K562 (cell line): Measurements from ENCODE around the gene RIMOC1. TPM values are rescaled to one million over a fixed set of nuclear protein-coding genes. Genes with fewer than 3 reads are reported as not detected.

Experiments
- ATAC-seq: fragments of 200-7000 bp; cut with Tn5 transposase; 3 replicates; pipeline ENCODE4 v1.9.1; 2020; ENCODE audit warnings: moderate library complexity
- BruUV-seq: library from RNA; stranded (reverse); fragments of 400-500 nt; replicated peaks from 2 replicates; lab custom pipeline; 2021; lab: Mats Ljungman, UMichigan
- CTCF ChIA-PET: fragments of 300-600 bp; formaldehyde crosslinking; extraction: SDS; loops from one replicate; lab custom pipeline; 2021; ENCODE audit warnings: low intra/inter-chr PET ratio; lab: Yijun Ruan, JAX
- POLR2A ChIA-PET: fragments of 300-600, 350-650 bp; sonication (Branson Sonifier 250); formaldehyde crosslinking; extraction: SDS; loops from one replicate; lab custom pipeline; 2021; ENCODE audit warnings: antibody characterized with exemption, inconsistent platforms; lab: Yijun Ruan, JAX
- DNase-seq, 4 experiments: peaks; one replicate each; pipeline versions ENCODE4 v3.0.0 to v3.0.0-alpha.2; 2011 to 2018; ENCODE audit warnings: low spot score in 3 of 4, mixed read lengths in 3 of 4; ENCODE audit errors: extremely low read depth in 1 of 4
- FAIRE-seq: peaks from 2 replicates; lab custom pipeline; 2011; peaks lifted over from hg19 to GRCh38; lab: Jason Lieb, UNC
- H2AFZ ChIP-seq: 2 replicates; pipeline ENCODE4 v1.6.0; 2011; ENCODE audit warnings: low read depth, low read length, control low read depth, inconsistent platforms
- H3K27ac ChIP-seq: fragments of 200-600 bp; 3 replicates; pipeline ENCODE4 v1.8.0; 2011; ENCODE audit warnings: low read depth, mild to moderate bottlenecking, control low read depth, inconsistent platforms, low read length, moderate library complexity, mixed read lengths; ENCODE audit errors: extremely low read depth
- H3K27me3 ChIP-seq, 2 experiments: fragments of 300-600 bp in 1 of 2; 2 replicates in 1 of 2; 3 replicates in 1 of 2; pipeline versions ENCODE4 v1.6.0 to v1.8.0; 2011; ENCODE audit warnings: inconsistent platforms in 2 of 2, low read length in 2 of 2, mild to moderate bottlenecking in 1 of 2, mixed read lengths in 1 of 2, moderate library complexity in 1 of 2; ENCODE audit not compliant: control insufficient read depth in 2 of 2, insufficient read depth in 2 of 2
- H3K36me3 ChIP-seq: fragments of 300-600 bp; 3 replicates; pipeline ENCODE4 v1.8.0; 2011; ENCODE audit warnings: mild to moderate bottlenecking, low read length, inconsistent platforms; ENCODE audit not compliant: control insufficient read depth, insufficient read depth
- H3K4me1 ChIP-seq, 2 experiments: fragments of 200-600 bp in 1 of 2; replicated peaks in 1 of 2; 2 replicates in 1 of 2; 3 replicates in 1 of 2; pipeline versions ENCODE4 v1.5.1 to v1.8.0; 2011; ENCODE audit warnings: inconsistent platforms in 2 of 2, low read length in 2 of 2, mild to moderate bottlenecking in 1 of 2, mixed read lengths in 1 of 2, moderate library complexity in 1 of 2; ENCODE audit not compliant: control insufficient read depth in 2 of 2, insufficient read depth in 2 of 2
- H3K4me2 ChIP-seq: 2 replicates; pipeline ENCODE4 v1.6.1; 2011; ENCODE audit warnings: low read length, control low read depth, inconsistent platforms, mixed read lengths; ENCODE audit not compliant: insufficient read depth
- H3K4me3 ChIP-seq: fragments of 200-600 bp; sonication (generic), shearing (Covaris generic); 2 replicates; pipeline ENCODE4 v1.5.1; 2016; ENCODE audit warnings: control low read depth, inconsistent platforms
- H3K79me2 ChIP-seq: fragments of 200-600 bp; 3 replicates; pipeline ENCODE4 v1.8.0; 2011; ENCODE audit warnings: low read length, inconsistent platforms; ENCODE audit not compliant: control insufficient read depth, insufficient read depth
- H3K9ac ChIP-seq, 2 experiments: 2 replicates each; pipeline versions ENCODE4 v1.6.0 to v1.6.1; 2011; ENCODE audit warnings: low read depth in 2 of 2, low read length in 2 of 2, control low read depth in 1 of 2, inconsistent platforms in 1 of 2, mild to moderate bottlenecking in 1 of 2, mixed read lengths in 1 of 2; ENCODE audit not compliant: insufficient read depth in 1 of 2
- H3K9me1 ChIP-seq: one replicate; pipeline ENCODE4 v1.6.0; 2011; ENCODE audit warnings: inconsistent platforms, mild to moderate bottlenecking, low read length, moderate library complexity; ENCODE audit not compliant: control insufficient read depth, insufficient read depth
- H3K9me3 ChIP-seq: replicated peaks from 2 replicates; pipeline ENCODE4 v1.5.1; 2011; ENCODE audit warnings: low read depth, low read length, inconsistent platforms; ENCODE audit not compliant: control insufficient read depth, insufficient read depth
- H4K20me1 ChIP-seq: replicated peaks from 2 replicates; pipeline ENCODE4 v1.6.1; 2011; ENCODE audit warnings: low read length, inconsistent platforms, mixed read lengths; ENCODE audit not compliant: control insufficient read depth, insufficient read depth
- ATF4 ChIP-seq: fragments of 450-650 bp; formaldehyde crosslinking; IDR thresholded peaks from 2 replicates; pipeline ENCODE4 v1.4.0; 2022; ENCODE audit warnings: mild to moderate bottlenecking, moderate library complexity
- FOXJ2 ChIP-seq: fragments of 200-800 bp; sonication (Bioruptor generic); IDR thresholded peaks from 2 replicates; pipeline ENCODE4 v1.6.1; 2016; ENCODE audit warnings: missing genetic modification characterization, missing compliant biosample characterization
- HDAC8 ChIP-seq: fragments of 450-650 bp; IDR thresholded peaks from 2 replicates; pipeline ENCODE4 v1.6.1; 2016; ENCODE audit warnings: mild to moderate bottlenecking, missing genetic modification characterization, moderate library complexity, missing compliant biosample characterization
- HNRNPL ChIP-seq: fragments of 200-400 bp; formaldehyde crosslinking; IDR thresholded peaks from 2 replicates; pipeline ENCODE4 v1.6.1; 2017; ENCODE audit warnings: low read depth, mild to moderate bottlenecking, low read length
- KDM5B ChIP-seq: fragments of 200-600 bp; sonication (generic); IDR thresholded peaks from 2 replicates; pipeline ENCODE4 v1.6.1; 2012; ENCODE audit warnings: low read depth, mild to moderate bottlenecking, moderate library complexity, low read length, control low read depth, inconsistent platforms; ENCODE audit not compliant: insufficient replicate concordance
- MLX ChIP-seq, 2 experiments: fragments of 450-650 bp in 1 of 2; sonication (generic) in 1 of 2; formaldehyde crosslinking; conservative IDR thresholded peaks; 2 replicates each; pipeline versions ENCODE4 v1.4.0 to v1.8.1; 2020 to 2022; ENCODE audit warnings: mild to moderate bottlenecking in 1 of 2, missing genetic modification reagents in 1 of 2
- MYC ChIP-seq, 2 experiments: fragments of 250-450 bp in 1 of 2; sonication (Bioruptor Pico) in 1 of 2; IDR thresholded peaks; 2 replicates each; pipeline versions ENCODE4 v1.5.1 to v1.6.1; 2012 to 2021; ENCODE audit warnings: low read depth in 2 of 2, borderline replicate concordance in 1 of 2, improper control_type of control experiment in 1 of 2, low read length in 1 of 2, mild to moderate bottlenecking in 1 of 2, moderate library complexity in 1 of 2
- NFE2 ChIP-seq: IDR thresholded peaks from 2 replicates; pipeline ENCODE4 v1.6.1; 2014; ENCODE audit warnings: antibody characterized with exemption, low read depth
- PBX2 ChIP-seq, 2 experiments: IDR thresholded peaks in 1 of 2; conservative IDR thresholded peaks in 1 of 2; 2 replicates each; pipeline ENCODE4 v1.6.1; 2016; ENCODE audit warnings: low read depth in 2 of 2, mild to moderate bottlenecking in 1 of 2, missing compliant biosample characterization in 1 of 2, missing genetic modification characterization in 1 of 2, moderate library complexity in 1 of 2
- THRAP3 ChIP-seq: fragments of 450-650 bp; IDR thresholded peaks from 2 replicates; pipeline ENCODE4 v1.6.1; 2016; ENCODE audit warnings: mild to moderate bottlenecking, inconsistent platforms, borderline replicate concordance
- WGBS: fragments of 100-300 bp; shearing (Covaris generic); methylation state at CpG from one replicate; pipeline ENCODE4 v1.1.6; 2016; ENCODE audit warnings: low coverage, mixed read lengths; ENCODE audit not compliant: insufficient coverage; ENCODE audit errors: missing lambda C conversion rate; 5-methylcytosine and 5-hydroxymethylcytosine counted together
- in situ Hi-C: fragments of 300-500 bp; cut with MboI; formaldehyde crosslinking; loops from 4 replicates; pipeline ENCODE4 v1.15.0; 2018; ENCODE audit warnings: inconsistent platforms, mixed read lengths
- intact Hi-C: fragments of 100-400 bp; cut with micrococcal nuclease; formaldehyde crosslinking; loops from 2 replicates; pipeline ENCODE4 v1.14.2; 2022
- polyA plus RNA-seq, 8 experiments: library from polyadenylated mRNA; depleted of rRNA in 4 of 8; stranded (reverse) in 5 of 8; unstranded in 3 of 8; fragments of >200 nt; fragmentation: Nextera tagmentation in 2 of 8; fragmentation: Illumina TruSeq in 1 of 8; extraction: Ambion mirVana in 2 of 8; extraction: Trizol in 1 of 8; gene quantifications; 2 replicates each; pipeline versions ENCODE4 v1.2.1 to v1.2.3, GENCODE V29; 2011 to 2014; ENCODE audit warnings: inconsistent platforms in 1 of 8, missing spikeins in 1 of 8
- total RNA-seq, 7 experiments: library from RNA; depleted of rRNA in 6 of 7; stranded (reverse); fragments of >200 nt in 6 of 7; fragmentation: Illumina TruSeq in 2 of 7; extraction: Trizol in 2 of 7; gene quantifications; 2 replicates each; pipeline versions ENCODE4 v1.2.1 to v1.2.3, GENCODE V29; 2011 to 2021; ENCODE audit warnings: low replicate concordance in 1 of 7

Gene RIMOC1
- total and polyA plus RNA-seq, 9 of the 15 experiments (the other 6 are each of a cell fraction or from before 2014, with no cell fraction given), result 11.6 to 63.1 (median 30.8) TPM

- TF ChIP-seq PBX2 (CRISPR knock-in tag; IDR thresholded peaks at IDR 0.05; ENCODE audit: low read depth) (no peak), PBX2 (tag; conservative IDR thresholded peaks at IDR 0.05; ENCODE audit: low read depth) (no peak), MYC (IDR thresholded peaks at IDR 0.05; ENCODE audit: low read depth, low read length) (no peak), MYC (CRISPR knock-in tag; IDR thresholded peaks at IDR 0.05; ENCODE audit: borderline replicate concordance, low read depth) (no peak), THRAP3 (no peak), NFE2 (no peak), ATF4 (0 out of 2 replicates have a peak, but pooled peaks have one; percentile 24)
- TF ChIP-seq, all 486 proteins: peak for 19
Observed at GRCh38 chr5:41903382-41903891, 707 bp upstream of the RIMOC1 start (continued).

GRCh38 chr5:41906151-41906550 lies 2.0 kb downstream of the RIMOC1 start:
- H3K4me3 ChIP-seq, result no peak overlapping the region
- in situ Hi-C loops (no loop called here), intact Hi-C loops (no loop called here)
- H3K79me2 ChIP-seq, result peaks cover 36% of the 10 kb centered on the region
- no peaks in the 10 kb centered on the region for H4K20me1 ChIP-seq
- BruUV-seq, result no TSS peak
- no peak overlapping the region for H3K9ac ChIP-seq
- 0 out of 2 replicates have a peak overlapping the region, but pooled peaks have one; percentile 3 for H3K4me2 ChIP-seq
- no peaks in the 10 kb centered on the region for H3K27me3 ChIP-seq
- peaks cover 6 to 18% of the 10 kb centered on the region in 2 experiments for H3K4me1 ChIP-seq
- no peaks in the 10 kb centered on the region for H3K9me3 ChIP-seq
- no peaks in the 10 kb centered on the region for H3K9me1 ChIP-seq
- ChIA-PET POLR2A (interaction anchor here (1.6 kb wide), 1 partner anchor 19 kb away, joined by 6 read pairs; the partner anchor contains the start of gene FBXO4), CTCF (no interaction called here)
- H2AFZ ChIP-seq, result no peak overlapping the region
- DNase-seq (no peak), ATAC-seq (no peak), FAIRE-seq (no peak)
- H3K36me3 ChIP-seq, result peaks cover 57% of the 10 kb centered on the region
- no peak overlapping the region for H3K27ac ChIP-seq
- WGBS, result 89% methylated on average over 2 of the region's 2 CpGs
- TF ChIP-seq HNRNPL (no peak), FOXJ2 (no peak), MLX (CRISPR knock-in tag; conservative IDR thresholded peaks at IDR 0.05) (no peak), KDM5B (no peak), HDAC8 (tag) (no peak)
